K562 (cell line): Measurements from ENCODE around the gene SMIM29. TPM values are rescaled to one million over a fixed set of nuclear protein-coding genes. Genes with fewer than 3 reads are reported as not detected.

Source experiments
- AFF4 ChIP-seq: sonication (generic); formaldehyde crosslinking; IDR thresholded peaks from 2 replicates; pipeline ENCODE4 v1.8.0; 2023; ENCODE audit warnings: mild to moderate bottlenecking, missing genetic modification reagents
- BHLHE40 ChIP-seq: IDR thresholded peaks from 2 replicates; pipeline ENCODE4 v1.6.1; 2011; ENCODE audit warnings: low read length, improper control_type of control experiment
- CREBBP ChIP-seq: IDR thresholded peaks from one replicate; pipeline ENCODE4 v1.6.1; 2012; ENCODE audit warnings: low read depth, mild to moderate bottlenecking, control low read depth, inconsistent platforms, low read length
- EZH2 ChIP-seq: IDR thresholded peaks from 2 replicates; pipeline ENCODE4 v1.6.1; 2012; ENCODE audit warnings: low read depth, mild to moderate bottlenecking, inconsistent platforms, low read length, borderline replicate concordance
- HDAC1 ChIP-seq, 2 experiments: fragments of 450-650 bp; IDR thresholded peaks; 2 replicates each; pipeline ENCODE4 v1.6.1; 2016 to 2017; ENCODE audit warnings: inconsistent platforms in 1 of 2, mild to moderate bottlenecking in 1 of 2, moderate library complexity in 1 of 2
- MCM3 ChIP-seq: fragments of 450-650 bp; IDR thresholded peaks from 2 replicates; pipeline ENCODE4 v1.6.1; 2016
- MEIS2 ChIP-seq: fragments of 450-650 bp; IDR thresholded peaks from 2 replicates; pipeline ENCODE4 v1.6.1; 2014; ENCODE audit warnings: mild to moderate bottlenecking; ENCODE audit not compliant: partially characterized antibody
- MITF ChIP-seq: IDR thresholded peaks from 2 replicates; pipeline ENCODE4 v1.6.1; 2014; ENCODE audit warnings: antibody characterized with exemption
- POLR2G ChIP-seq: fragments of 200-400 bp; formaldehyde crosslinking; IDR thresholded peaks from 2 replicates; pipeline ENCODE4 v1.6.1; 2017; ENCODE audit warnings: low read depth, mild to moderate bottlenecking, antibody characterized with exemption, low read length, moderate library complexity
- STAT6 ChIP-seq: sonication (generic); formaldehyde crosslinking; IDR thresholded peaks from 2 replicates; pipeline ENCODE4 v1.8.1; 2023; ENCODE audit warnings: mild to moderate bottlenecking, missing genetic modification reagents
- ZKSCAN8 ChIP-seq: fragments of 200-800 bp; sonication (Bioruptor generic); IDR thresholded peaks from 2 replicates; pipeline ENCODE4 v1.6.1; 2016; ENCODE audit warnings: missing genetic modification characterization, missing compliant biosample characterization
- ZNF445 ChIP-seq: fragments of 250-450 bp; sonication (Bioruptor Pico); IDR thresholded peaks from 2 replicates; pipeline ENCODE4 v1.4.0; 2020; ENCODE audit warnings: low read depth, mild to moderate bottlenecking, moderate library complexity
- ZNF644 ChIP-seq: fragments of 200-800 bp; sonication (Bioruptor generic); IDR thresholded peaks from 2 replicates; pipeline ENCODE4 v1.6.1; 2016; ENCODE audit warnings: low read depth, missing genetic modification characterization, missing compliant biosample characterization
- ZNF764 ChIP-seq: fragments of 250-450 bp; sonication (Bioruptor Pico); IDR thresholded peaks from 2 replicates; pipeline ENCODE4 v1.4.0; 2020; ENCODE audit warnings: low read depth, mild to moderate bottlenecking, moderate library complexity
- polyA plus RNA-seq, 8 experiments: library from polyadenylated mRNA; depleted of rRNA in 4 of 8; stranded (reverse) in 5 of 8; unstranded in 3 of 8; fragments of >200 nt; fragmentation: Nextera tagmentation in 2 of 8; fragmentation: Illumina TruSeq in 1 of 8; extraction: Ambion mirVana in 2 of 8; extraction: Trizol in 1 of 8; gene quantifications; 2 replicates each; pipeline versions ENCODE4 v1.2.1 to v1.2.3, GENCODE V29; 2011 to 2014; ENCODE audit warnings: inconsistent platforms in 1 of 8, missing spikeins in 1 of 8
- total RNA-seq, 7 experiments: library from RNA; depleted of rRNA in 6 of 7; stranded (reverse); fragments of >200 nt in 6 of 7; fragmentation: Illumina TruSeq in 2 of 7; extraction: Trizol in 2 of 7; gene quantifications; 2 replicates each; pipeline versions ENCODE4 v1.2.1 to v1.2.3, GENCODE V29; 2011 to 2021; ENCODE audit warnings: low replicate concordance in 1 of 7
- TF ChIP-seq, protein P1 (sequence below), 2 experiments: fragments of 250-450 bp in 1 of 2; fragments of 450-650 bp in 1 of 2; sonication (Bioruptor Pico) in 1 of 2; IDR thresholded peaks; 2 replicates each; pipeline versions ENCODE4 v1.6.1 to v1.8.0; 2016 to 2021; ENCODE audit warnings: mild to moderate bottlenecking in 2 of 2, moderate library complexity in 2 of 2, missing compliant biosample characterization in 1 of 2, missing genetic modification characterization in 1 of 2
- TF ChIP-seq, protein P2 (sequence below): fragments of 450-650 bp; IDR thresholded peaks from 2 replicates; pipeline ENCODE4 v1.6.1; 2017; ENCODE audit warnings: antibody characterized with exemption

SMIM29 gene
- total and polyA plus RNA-seq, 9 of the 15 experiments (the other 6 are each of a cell fraction or from before 2014, with no cell fraction given): 6.5 to 36.7 (median 20.9) TPM

GRCh38 chr6:34237722-34238584 is 10.9 kb downstream of the SMIM29 start (continued):
- TF ChIP-seq AFF4 (CRISPR knock-in tag) (peak; percentile 97), ZNF445 (CRISPR knock-in tag) (no peak), BHLHE40 (peak; percentile 71), POLR2G (peak; percentile 91), STAT6 (CRISPR knock-in tag) (no peak), ZNF644 (no peak), HDAC1 (IDR thresholded peaks at IDR 0.05) (peak in 1 of 2 experiments; percentile 64; a peak in 1 of 4 replicates), MCM3 (no peak), EZH2 (no peak), MEIS2 (no peak), ZKSCAN8 (no peak), ZNF764 (CRISPR knock-in tag) (no peak), MITF (no peak), CREBBP (no peak)
- TF ChIP-seq, protein P1, sequence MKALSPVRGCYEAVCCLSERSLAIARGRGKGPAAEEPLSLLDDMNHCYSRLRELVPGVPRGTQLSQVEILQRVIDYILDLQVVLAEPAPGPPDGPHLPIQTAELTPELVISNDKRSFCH (CRISPR knock-in tag; IDR thresholded peaks at IDR 0.05): no peak
- TF ChIP-seq, protein P1 (tag; IDR thresholded peaks at IDR 0.05): peak; percentile 89; the same call in 1 of the 2 replicates
- TF ChIP-seq, protein P2, sequence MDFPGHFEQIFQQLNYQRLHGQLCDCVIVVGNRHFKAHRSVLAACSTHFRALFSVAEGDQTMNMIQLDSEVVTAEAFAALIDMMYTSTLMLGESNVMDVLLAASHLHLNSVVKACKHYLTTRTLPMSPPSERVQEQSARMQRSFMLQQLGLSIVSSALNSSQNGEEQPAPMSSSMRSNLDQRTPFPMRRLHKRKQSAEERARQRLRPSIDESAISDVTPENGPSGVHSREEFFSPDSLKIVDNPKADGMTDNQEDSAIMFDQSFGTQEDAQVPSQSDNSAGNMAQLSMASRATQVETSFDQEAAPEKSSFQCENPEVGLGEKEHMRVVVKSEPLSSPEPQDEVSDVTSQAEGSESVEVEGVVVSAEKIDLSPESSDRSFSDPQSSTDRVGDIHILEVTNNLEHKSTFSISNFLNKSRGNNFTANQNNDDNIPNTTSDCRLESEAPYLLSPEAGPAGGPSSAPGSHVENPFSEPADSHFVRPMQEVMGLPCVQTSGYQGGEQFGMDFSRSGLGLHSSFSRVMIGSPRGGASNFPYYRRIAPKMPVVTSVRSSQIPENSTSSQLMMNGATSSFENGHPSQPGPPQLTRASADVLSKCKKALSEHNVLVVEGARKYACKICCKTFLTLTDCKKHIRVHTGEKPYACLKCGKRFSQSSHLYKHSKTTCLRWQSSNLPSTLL: no peak
